Omental fat pad (tissue), 4 donors: ENCODE data around the gene MDC1. TPM values are rescaled to one million over a fixed set of nuclear protein-coding genes. Genes with fewer than 3 reads are reported as not detected.

Experiments used
- ATAC-seq: fragments of 150-250 bp; one replicate; pipeline ENCODE4 v1.9.1; 2016; ENCODE audit warnings: mild to moderate bottlenecking, moderate library complexity; ENCODE audit not compliant: low FRiP score
- DNase-seq: peaks from one replicate; pipeline ENCODE4 v3.0.0-alpha.2; 2019; ENCODE audit warnings: low spot score
- CTCF ChIP-seq, 3 donors: fragments of 450-650 bp; IDR thresholded peaks; one replicate each; pipeline ENCODE4 v1.5.1; 2016 to 2017; ENCODE audit warnings: antibody characterized with exemption in 3 of 3, mild to moderate bottlenecking in 3 of 3, moderate library complexity in 2 of 3
- total RNA-seq, 4 donors: library from RNA; depleted of rRNA; stranded (reverse); fragments of >200 nt; gene quantifications; one replicate each; pipeline ENCODE4 v1.1.0, GENCODE V29; 2016

The MDC1 gene
- total RNA-seq, 4 donors from 2014 or later = 6.2 to 15.0 (median 7.2) TPM

- no peak for TF ChIP-seq CTCF (IDR thresholded peaks at IDR 0.05)
Measured at GRCh38 chr6:30711758-30712380, 5.2 kb downstream of the MDC1 start.

GRCh38 chr6:30709101-30709868 is 7.8 kb downstream of the MDC1 start:
- no peak for ATAC-seq
- TF ChIP-seq CTCF (IDR thresholded peaks at IDR 0.05) = no peak
- DNase-seq = no peak

More at GRCh38 chr6:30711758-30712380, 5.2 kb downstream of the MDC1 start:
- DNase-seq = no peak
- no peak for ATAC-seq

GRCh38 chr6:30707281-30707850 is 9.7 kb downstream of the MDC1 start:
- no peak for DNase-seq
- no peak for ATAC-seq
- no peak for TF ChIP-seq CTCF (IDR thresholded peaks at IDR 0.05)

GRCh38 chr6:30705620-30706019 is 11.5 kb downstream of the MDC1 start:
- no peak for TF ChIP-seq CTCF (IDR thresholded peaks at IDR 0.05)
- DNase-seq = no peak
- no peak for ATAC-seq

- ATAC-seq (no peak), DNase-seq (no peak)
- no peak for TF ChIP-seq CTCF (IDR thresholded peaks at IDR 0.05)
Measured at GRCh38 chr6:30703821-30704220, 13.3 kb downstream of the MDC1 start.

GRCh38 chr6:30703011-30703410 is 14.1 kb downstream of the MDC1 start:
- DNase-seq = no peak
- TF ChIP-seq CTCF (IDR thresholded peaks at IDR 0.05) = no peak
- no peak for ATAC-seq
